BLaER1 treated with 17β-estradiol and CSF1 and Interleukin-3, amounts not matched to agents 10 nM and 100 nM (cell line): Measurements from ENCODE around the gene EIF6.
"Not testable (repeated sequence)": the region's sequence is repeated elsewhere in the genome, so short reads cannot be mapped to it uniquely, and the experiment has no call there.

ENCODE experiments used
- H3K27ac ChIP-seq, 11 experiments: shearing (Covaris generic); formaldehyde crosslinking; 2 replicates each; pipeline ENCODE4 v1.8.1; 2022
- H3K27me3 ChIP-seq, 11 experiments: shearing (Covaris generic); formaldehyde crosslinking; 2 replicates each; pipeline ENCODE4 v1.8.1; 2022
- H3K36me3 ChIP-seq, 11 experiments: shearing (Covaris generic); formaldehyde crosslinking; 2 replicates each; pipeline ENCODE4 v1.8.1; 2022
- H3K4me1 ChIP-seq, 10 experiments: shearing (Covaris generic); formaldehyde crosslinking; 2 replicates each; pipeline ENCODE4 v1.8.1; 2022
- H3K4me2 ChIP-seq, 11 experiments: shearing (Covaris generic); formaldehyde crosslinking; 2 replicates each; pipeline ENCODE4 v1.8.1; 2022
- H3K4me3 ChIP-seq, 10 experiments: shearing (Covaris generic); formaldehyde crosslinking; 2 replicates each; pipeline ENCODE4 v1.8.1; 2022
- H3K9ac ChIP-seq, 11 experiments: shearing (Covaris generic); formaldehyde crosslinking; 2 replicates each; pipeline ENCODE4 v1.8.1; 2022
- H3K9me3 ChIP-seq, 11 experiments: shearing (Covaris generic); formaldehyde crosslinking; replicated peaks in 1 of 11; 2 replicates each; pipeline ENCODE4 v1.8.1; 2022
- H4K20me1 ChIP-seq, 11 experiments: shearing (Covaris generic); formaldehyde crosslinking; 2 replicates each; pipeline ENCODE4 v1.8.1; 2022
- Cebpa-rat ChIP-seq, 11 experiments: shearing (Covaris generic); IDR thresholded peaks; 2 replicates each; pipeline ENCODE4 v1.8.1; 2022

Gene EIF6

DNA sequence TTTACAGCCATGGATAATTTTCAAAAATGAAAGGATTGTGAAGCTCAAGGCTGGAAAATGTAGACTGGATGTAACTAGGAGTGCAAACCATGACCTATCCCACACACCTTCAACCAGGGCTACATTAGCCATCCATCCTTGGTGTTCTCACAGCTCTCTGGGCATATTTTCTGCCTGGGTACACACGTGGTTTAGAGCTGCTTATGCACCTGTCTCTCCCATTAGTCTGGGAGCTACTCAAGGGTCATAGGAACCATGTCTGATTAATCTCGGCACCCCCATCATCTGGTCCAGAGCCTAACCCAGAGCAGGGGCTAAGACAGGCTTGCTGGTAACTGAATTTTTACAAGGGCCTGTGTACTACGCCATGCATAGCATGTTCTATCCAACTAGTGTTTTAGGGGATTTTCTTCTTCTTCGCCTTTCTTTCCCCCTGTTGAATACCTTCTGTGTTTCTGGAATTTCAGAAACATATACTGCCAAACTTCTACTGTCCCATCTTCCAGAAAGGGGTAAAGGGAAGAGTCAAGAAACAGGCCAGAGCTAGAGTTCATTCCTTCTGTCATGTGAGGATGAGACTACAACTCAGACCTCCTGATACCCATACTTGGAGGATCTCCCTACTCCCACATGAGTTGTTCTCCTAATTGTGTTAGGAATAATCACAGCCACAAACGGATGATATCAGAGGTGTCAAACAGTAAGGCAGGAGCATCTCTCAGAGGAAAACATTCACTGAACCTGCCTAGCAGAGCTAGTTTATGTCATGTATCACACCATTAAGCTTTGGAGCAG lies 33.0 kb upstream of the EIF6 start:
- peaks cover 0 to 12% (median 0%) of the 10 kb centered on the region in 11 experiments; a peak in 2 of 22 replicates for H4K20me1 ChIP-seq
- no peaks in the 10 kb centered on the region for H3K27me3 ChIP-seq
- peaks cover 0 to 27% (median 15%) of the 10 kb centered on the region in 10 experiments; a peak in 15 of 20 replicates for H3K4me1 ChIP-seq
- H3K9ac ChIP-seq = no peak overlapping the region
- TF ChIP-seq Cebpa-rat (IDR thresholded peaks at IDR 0.05) = no peak
- H3K9me3 ChIP-seq = no peaks in the 10 kb centered on the region
- H3K4me2 ChIP-seq = no peak overlapping the region
- H3K4me3 ChIP-seq = no peak overlapping the region
- peaks cover 9 to 59% (median 30%) of the 10 kb centered on the region in 11 experiments; a peak in 17 of 22 replicates for H3K36me3 ChIP-seq
- no peak overlapping the region for H3K27ac ChIP-seq

- H3K4me2 ChIP-seq = peak overlapping the region in 5 of 11 experiments; percentile 37 to 62 (median 44); a peak in 9 of 22 replicates
- H3K9me3 ChIP-seq = no peaks in the 10 kb centered on the region
- H4K20me1 ChIP-seq = peaks cover 0 to 12% (median 0%) of the 10 kb centered on the region in 11 experiments; a peak in 2 of 22 replicates
- H3K27me3 ChIP-seq = no peaks in the 10 kb centered on the region
- TF ChIP-seq Cebpa-rat (IDR thresholded peaks at IDR 0.05) = no peak
- peaks cover 0 to 38% (median 22%) of the 10 kb centered on the region in 10 experiments; a peak in 16 of 20 replicates for H3K4me1 ChIP-seq
- peaks cover 16 to 56% (median 29%) of the 10 kb centered on the region in 11 experiments; a peak in 19 of 22 replicates for H3K36me3 ChIP-seq
- H3K9ac ChIP-seq = no peak overlapping the region
- no peak overlapping the region for H3K27ac ChIP-seq
- H3K4me3 ChIP-seq = no peak overlapping the region
These were observed 31.5 kb upstream of the EIF6 start for GRCh38 chr20:35316086-35316485.

GRCh38 chr20:35315632-35316020 lies 31.1 kb upstream of the EIF6 start:
- H3K27me3 ChIP-seq, H3K4me3 ChIP-seq, H3K9ac ChIP-seq, H3K27ac ChIP-seq, H3K9me3 ChIP-seq: not testable (repeated sequence)
- peaks cover 0 to 38% (median 22%) of the 10 kb centered on the region in 10 experiments; a peak in 16 of 20 replicates for H3K4me1 ChIP-seq
- peaks cover 0 to 12% (median 0%) of the 10 kb centered on the region in 11 experiments; a peak in 2 of 22 replicates for H4K20me1 ChIP-seq
- H3K36me3 ChIP-seq = peaks cover 14 to 54% (median 33%) of the 10 kb centered on the region in 11 experiments; a peak in 19 of 22 replicates
- peak overlapping the region in 6 of 11 experiments; percentile 4 to 62 (median 42); a peak in 9 of 22 replicates for H3K4me2 ChIP-seq

DNA sequence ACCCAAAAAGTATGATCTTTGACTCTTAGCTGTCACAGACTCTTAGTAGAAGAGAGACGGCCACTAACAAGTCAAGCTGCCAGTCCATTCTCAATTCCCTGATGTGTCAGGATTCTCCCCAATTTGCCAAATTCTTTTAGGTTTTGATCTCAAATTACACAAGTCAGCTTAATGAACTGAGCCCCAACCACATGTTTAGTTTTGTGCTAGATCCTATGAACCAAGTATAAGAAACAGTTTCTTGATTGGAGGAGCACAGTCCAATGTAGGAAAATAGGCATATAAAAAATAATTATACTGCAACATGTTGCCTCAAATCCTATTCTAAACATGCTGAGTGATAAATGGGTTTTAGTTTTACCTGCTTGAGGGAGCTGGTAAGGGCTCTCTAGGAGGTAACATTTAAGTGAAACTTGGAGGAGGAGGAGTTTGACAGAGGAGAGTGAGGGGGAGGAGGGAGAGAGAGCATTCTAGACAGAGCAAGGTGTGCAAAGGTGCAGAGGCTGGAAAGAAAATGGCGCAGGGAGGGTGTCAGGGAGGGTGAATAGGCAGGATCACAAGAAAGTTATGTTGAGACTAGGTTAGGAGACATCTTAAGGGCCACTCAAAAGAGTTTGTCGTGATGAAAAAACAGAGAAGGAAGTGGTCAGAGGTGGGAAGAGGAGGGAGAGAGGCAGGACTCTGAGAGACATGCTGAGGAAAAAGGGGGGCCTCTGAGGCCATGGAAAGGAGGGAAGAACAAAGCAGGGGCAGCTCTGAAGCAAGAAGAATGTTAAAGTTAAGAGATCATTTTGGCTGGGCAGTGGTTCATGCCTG lies 30.5 kb upstream of the EIF6 start:
- Histone ChIP-seq H3K4me2 (peak overlapping the region in 6 of 11 experiments; percentile 4 to 62 (median 42); a peak in 9 of 22 replicates), H3K36me3 (peaks cover 15 to 50% (median 33%) of the 10 kb centered on the region in 11 experiments; a peak in 19 of 22 replicates), H3K4me1 (peaks cover 0 to 38% (median 22%) of the 10 kb centered on the region in 10 experiments; a peak in 16 of 20 replicates), H3K27ac (no peak overlapping the region), H3K4me3 (no peak overlapping the region), H3K27me3 (no peaks in the 10 kb centered on the region), H3K9me3 (no peaks in the 10 kb centered on the region), H4K20me1 (peaks cover 0 to 12% (median 0%) of the 10 kb centered on the region in 11 experiments; a peak in 2 of 22 replicates), H3K9ac (no peak overlapping the region)
- no peak for TF ChIP-seq Cebpa-rat (IDR thresholded peaks at IDR 0.05)

DNA sequence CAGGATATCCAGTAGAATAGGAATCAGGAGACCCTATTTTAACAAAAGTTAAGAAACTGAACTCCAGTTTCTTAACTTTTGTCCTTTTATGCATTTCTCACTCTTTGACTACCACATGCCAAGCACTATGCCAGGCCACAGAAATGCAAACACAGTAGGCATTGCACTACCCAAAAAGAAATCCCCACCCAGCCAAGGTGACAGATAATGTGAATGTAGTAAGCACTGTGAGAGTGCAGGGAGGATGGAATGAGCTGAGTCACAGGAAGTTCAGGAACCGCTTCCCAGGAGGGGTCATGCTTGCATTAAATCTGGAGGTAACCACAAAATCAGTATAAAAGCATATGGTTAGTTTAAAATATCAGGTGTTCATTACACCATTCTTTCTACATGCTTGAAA lies 27.7 kb upstream of the EIF6 start:
- H3K4me1 ChIP-seq = peaks cover 10 to 51% (median 32%) of the 10 kb centered on the region in 10 experiments
- no peak overlapping the region for H3K9ac ChIP-seq
- H3K36me3 ChIP-seq = peaks cover 14 to 63% (median 43%) of the 10 kb centered on the region in 11 experiments; a peak in 20 of 22 replicates
- no peaks in the 10 kb centered on the region for H3K27me3 ChIP-seq
- peaks cover 0 to 13% (median 0%) of the 10 kb centered on the region in 11 experiments; a peak in 2 of 22 replicates for H4K20me1 ChIP-seq
- no peaks in the 10 kb centered on the region for H3K9me3 ChIP-seq
- no peak overlapping the region for H3K27ac ChIP-seq
- no peak overlapping the region for H3K4me3 ChIP-seq
- TF ChIP-seq Cebpa-rat (IDR thresholded peaks at IDR 0.05) = no peak
- peak overlapping the region in 5 of 11 experiments; percentile 4 to 60 (median 48); a peak in 8 of 22 replicates for H3K4me2 ChIP-seq

GRCh38 chr20:35311822-35312221 lies 27.2 kb upstream of the EIF6 start:
- peak overlapping the region in 2 of 11 experiments; percentile 48 to 53; a peak in 3 of 22 replicates for H3K4me2 ChIP-seq

DNA sequence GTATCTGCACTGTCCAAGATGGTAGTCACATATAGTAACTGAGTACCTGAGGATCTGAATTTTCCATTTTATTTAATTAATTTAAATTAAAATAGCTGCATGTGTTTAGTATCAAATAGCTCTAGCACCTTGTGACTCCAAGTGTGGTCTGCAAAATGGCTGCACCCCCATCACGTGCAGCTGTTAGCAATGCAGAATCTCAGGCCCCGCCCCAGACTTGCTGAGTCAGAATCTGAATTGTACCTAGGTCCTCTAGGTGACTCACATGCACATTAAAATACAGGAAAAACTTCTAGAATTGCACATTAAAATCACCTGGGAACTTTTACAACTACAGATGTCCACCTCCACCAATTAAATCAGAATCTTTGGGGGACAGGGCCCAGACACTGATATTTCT lies 26.8 kb upstream of the EIF6 start:
- Histone ChIP-seq H3K4me3 (no peak overlapping the region), H3K27me3 (no peaks in the 10 kb centered on the region), H3K4me2 (no peak overlapping the region), H3K36me3 (peaks cover 17 to 67% (median 46%) of the 10 kb centered on the region in 11 experiments; a peak in 20 of 22 replicates), H4K20me1 (peaks cover 0 to 23% (median 0%) of the 10 kb centered on the region in 11 experiments; a peak in 2 of 22 replicates), H3K9me3 (no peaks in the 10 kb centered on the region), H3K9ac (no peak overlapping the region), H3K4me1 (peaks cover 11 to 52% (median 33%) of the 10 kb centered on the region in 10 experiments), H3K27ac (no peak overlapping the region)
- TF ChIP-seq Cebpa-rat (IDR thresholded peaks at IDR 0.05) = no peak

More at GRCh38 chr20:35311822-35312221, 27.2 kb upstream of the EIF6 start:
- no peak for TF ChIP-seq Cebpa-rat (IDR thresholded peaks at IDR 0.05)
- no peaks in the 10 kb centered on the region for H3K9me3 ChIP-seq
- H4K20me1 ChIP-seq = peaks cover 0 to 18% (median 0%) of the 10 kb centered on the region in 11 experiments; a peak in 2 of 22 replicates
- H3K27me3 ChIP-seq = no peaks in the 10 kb centered on the region
- H3K4me3 ChIP-seq = no peak overlapping the region
- H3K4me1 ChIP-seq = peaks cover 11 to 52% (median 33%) of the 10 kb centered on the region in 10 experiments
- H3K27ac ChIP-seq = no peak overlapping the region
- peaks cover 15 to 63% (median 43%) of the 10 kb centered on the region in 11 experiments; a peak in 20 of 22 replicates for H3K36me3 ChIP-seq
- no peak overlapping the region for H3K9ac ChIP-seq
